HEK293 (cell line): ENCODE data around the gene SLC6A13.

Source experiments
- CTCF ChIA-PET: fragments of 350-600 bp; formaldehyde crosslinking; extraction: SDS; loops from one replicate; lab custom pipeline; 2021; ENCODE audit warnings: antibody characterized with exemption; lab: Yijun Ruan, JAX
- POLR2A ChIA-PET: fragments of 300-600 bp; formaldehyde crosslinking; extraction: SDS; loops from one replicate; lab custom pipeline; 2020; ENCODE audit warnings: antibody characterized with exemption, inconsistent platforms; lab: Yijun Ruan, JAX
- H3K27ac ChIP-seq: fragments of 200-500 bp; sonication (Bioruptor generic); 2 replicates; pipeline ENCODE4 v1.5.1; 2014; ENCODE audit warnings: low read depth, low read length, control low read depth, inconsistent platforms; ENCODE audit errors: extremely low read depth
- H3K36me3 ChIP-seq, 2 experiments: fragments of 200-500 bp in 1 of 2; sonication (Bioruptor generic) in 1 of 2; 1 replicate in 1 of 2; 2 replicates in 1 of 2; pipeline ENCODE4 v1.5.1; 2014 to 2017; ENCODE audit warnings: inconsistent platforms in 2 of 2, low read length in 2 of 2; ENCODE audit not compliant: control insufficient read depth in 2 of 2, insufficient read depth in 1 of 2
- H3K4me1 ChIP-seq: fragments of 200-500 bp; sonication (Bioruptor generic); 2 replicates; pipeline ENCODE4 v1.5.1; 2014; ENCODE audit warnings: mild to moderate bottlenecking, low read length, inconsistent platforms; ENCODE audit not compliant: control insufficient read depth, insufficient read depth
- H3K4me3 ChIP-seq: 2 replicates; pipeline ENCODE4 v1.5.1; 2011; ENCODE audit warnings: low read depth, mild to moderate bottlenecking, control low read depth, low read length, moderate library complexity
- H3K9me3 ChIP-seq: fragments of 200-500 bp; sonication (Bioruptor generic); 2 replicates; pipeline ENCODE4 v1.5.1; 2014; ENCODE audit warnings: low read depth, low read length, inconsistent platforms; ENCODE audit not compliant: control insufficient read depth, insufficient read depth
- GLIS2 ChIP-seq: fragments of 450-650 bp; formaldehyde crosslinking; IDR thresholded peaks from 2 replicates; pipeline ENCODE4 v1.5.1; 2016; ENCODE audit warnings: missing biosample characterization, missing genetic modification characterization
- KLF7 ChIP-seq: fragments of 450-650 bp; formaldehyde crosslinking; IDR thresholded peaks from 2 replicates; pipeline ENCODE4 v1.5.1; 2016; ENCODE audit warnings: missing biosample characterization, missing genetic modification characterization, borderline replicate concordance
- TCF7L2 ChIP-seq: IDR thresholded peaks from 2 replicates; pipeline ENCODE4 v1.6.1; 2011; ENCODE audit warnings: low read depth, mild to moderate bottlenecking, inconsistent platforms, low read length, moderate library complexity, borderline replicate concordance
- ZBTB10 ChIP-seq: fragments of 450-650 bp; formaldehyde crosslinking; IDR thresholded peaks from 2 replicates; pipeline ENCODE4 v1.5.1; 2016; ENCODE audit warnings: missing biosample characterization, missing genetic modification characterization
- ZBTB17 ChIP-seq: fragments of 450-650 bp; formaldehyde crosslinking; IDR thresholded peaks from 2 replicates; pipeline ENCODE4 v1.5.1; 2016; ENCODE audit warnings: missing biosample characterization, missing genetic modification characterization
- ZBTB26 ChIP-seq: fragments of 450-650 bp; formaldehyde crosslinking; optimal IDR thresholded peaks from 2 replicates; pipeline ENCODE3; 2016; ENCODE audit warnings: missing biosample characterization, mild to moderate bottlenecking, missing genetic modification characterization
- ZFP3 ChIP-seq: fragments of 450-650 bp; formaldehyde crosslinking; IDR thresholded peaks from 2 replicates; pipeline ENCODE4 v1.5.1; 2016; ENCODE audit warnings: low read depth, missing biosample characterization, missing genetic modification characterization
- ZIC2 ChIP-seq: fragments of 450-650 bp; formaldehyde crosslinking; IDR thresholded peaks from 2 replicates; pipeline ENCODE4 v1.5.1; 2016; ENCODE audit warnings: missing biosample characterization, missing genetic modification characterization
- ZNF10 ChIP-seq: fragments of 450-650 bp; formaldehyde crosslinking; IDR thresholded peaks from 2 replicates; pipeline ENCODE4 v1.5.1; 2017; ENCODE audit warnings: missing biosample characterization, missing genetic modification characterization
- ZNF140 ChIP-seq: fragments of 450-650 bp; formaldehyde crosslinking; IDR thresholded peaks from 2 replicates; pipeline ENCODE4 v1.5.1; 2016; ENCODE audit warnings: missing biosample characterization, missing genetic modification characterization
- ZNF211 ChIP-seq: fragments of 450-650 bp; formaldehyde crosslinking; IDR thresholded peaks from 2 replicates; pipeline ENCODE4 v1.5.1; 2016; ENCODE audit warnings: low read depth, missing biosample characterization, missing genetic modification characterization
- ZNF239 ChIP-seq: fragments of 450-650 bp; formaldehyde crosslinking; IDR thresholded peaks from 2 replicates; pipeline ENCODE4 v1.5.1; 2016; ENCODE audit warnings: missing biosample characterization, missing genetic modification characterization
- ZNF394 ChIP-seq: fragments of 450-650 bp; formaldehyde crosslinking; IDR thresholded peaks from 2 replicates; pipeline ENCODE4 v1.5.1; 2016; ENCODE audit warnings: missing biosample characterization, missing genetic modification characterization, mild to moderate bottlenecking, moderate library complexity, borderline replicate concordance
- ZNF404 ChIP-seq: fragments of 450-650 bp; formaldehyde crosslinking; IDR thresholded peaks from 2 replicates; pipeline ENCODE4 v1.5.1; 2017; ENCODE audit warnings: missing biosample characterization, missing genetic modification characterization
- ZNF433 ChIP-seq: fragments of 450-650 bp; formaldehyde crosslinking; IDR thresholded peaks from 2 replicates; pipeline ENCODE4 v1.5.1; 2016; ENCODE audit warnings: missing biosample characterization, missing genetic modification characterization, low read depth
- ZNF514 ChIP-seq: fragments of 450-650 bp; formaldehyde crosslinking; IDR thresholded peaks from 2 replicates; pipeline ENCODE4 v1.5.1; 2016; ENCODE audit warnings: missing biosample characterization, missing genetic modification characterization
- ZNF521 ChIP-seq: fragments of 450-650 bp; formaldehyde crosslinking; IDR thresholded peaks from 2 replicates; pipeline ENCODE4 v1.5.1; 2017; ENCODE audit warnings: missing biosample characterization, mild to moderate bottlenecking, missing genetic modification characterization
- ZNF560 ChIP-seq: fragments of 450-650 bp; formaldehyde crosslinking; IDR thresholded peaks from 2 replicates; pipeline ENCODE4 v1.5.1; 2017; ENCODE audit warnings: missing biosample characterization, missing genetic modification characterization, borderline replicate concordance
- ZSCAN23 ChIP-seq: fragments of 450-650 bp; formaldehyde crosslinking; IDR thresholded peaks from 2 replicates; pipeline ENCODE4 v1.5.1; 2016; ENCODE audit warnings: missing biosample characterization, missing genetic modification characterization
- ZSCAN30 ChIP-seq: fragments of 450-650 bp; IDR thresholded peaks from 2 replicates; pipeline ENCODE4 v1.5.1; 2018; ENCODE audit warnings: missing biosample characterization, mild to moderate bottlenecking, missing genetic modification characterization, moderate library complexity
- ZXDB ChIP-seq: fragments of 450-650 bp; formaldehyde crosslinking; IDR thresholded peaks from 2 replicates; pipeline ENCODE4 v1.5.1; 2016; ENCODE audit warnings: missing biosample characterization, missing genetic modification characterization
- TF ChIP-seq, protein P1 (sequence below): fragments of 450-650 bp; formaldehyde crosslinking; IDR thresholded peaks from 2 replicates; pipeline ENCODE4 v1.5.1; 2017; ENCODE audit warnings: missing biosample characterization, missing genetic modification characterization
- TF ChIP-seq, protein P2 (sequence below): fragments of 450-650 bp; formaldehyde crosslinking; IDR thresholded peaks from 2 replicates; pipeline ENCODE4 v1.5.1; 2016; ENCODE audit warnings: missing biosample characterization, missing genetic modification characterization
- TF ChIP-seq, protein P3 (sequence below): fragments of 450-650 bp; formaldehyde crosslinking; IDR thresholded peaks from 2 replicates; pipeline ENCODE4 v1.5.1; 2016; ENCODE audit warnings: missing biosample characterization, missing genetic modification characterization

Gene SLC6A13

GRCh38 chr12:225012-225411 is 37.6 kb downstream of the SLC6A13 start:
- ChIA-PET CTCF (no interaction called here), POLR2A (no interaction called here)
- TF ChIP-seq ZNF239 (tag by site-specific recombination) (no peak), KLF7 (tag by site-specific recombination) (no peak), ZIC2 (tag by site-specific recombination) (no peak), ZNF521 (tag by site-specific recombination) (no peak), ZFP3 (no peak), ZBTB26 (tag by site-specific recombination) (no peak), ZNF211 (tag by site-specific recombination) (no peak), ZNF514 (tag by site-specific recombination) (no peak), GLIS2 (tag by site-specific recombination) (no peak), ZNF560 (tag by site-specific recombination) (no peak)
- TF ChIP-seq, protein P1, sequence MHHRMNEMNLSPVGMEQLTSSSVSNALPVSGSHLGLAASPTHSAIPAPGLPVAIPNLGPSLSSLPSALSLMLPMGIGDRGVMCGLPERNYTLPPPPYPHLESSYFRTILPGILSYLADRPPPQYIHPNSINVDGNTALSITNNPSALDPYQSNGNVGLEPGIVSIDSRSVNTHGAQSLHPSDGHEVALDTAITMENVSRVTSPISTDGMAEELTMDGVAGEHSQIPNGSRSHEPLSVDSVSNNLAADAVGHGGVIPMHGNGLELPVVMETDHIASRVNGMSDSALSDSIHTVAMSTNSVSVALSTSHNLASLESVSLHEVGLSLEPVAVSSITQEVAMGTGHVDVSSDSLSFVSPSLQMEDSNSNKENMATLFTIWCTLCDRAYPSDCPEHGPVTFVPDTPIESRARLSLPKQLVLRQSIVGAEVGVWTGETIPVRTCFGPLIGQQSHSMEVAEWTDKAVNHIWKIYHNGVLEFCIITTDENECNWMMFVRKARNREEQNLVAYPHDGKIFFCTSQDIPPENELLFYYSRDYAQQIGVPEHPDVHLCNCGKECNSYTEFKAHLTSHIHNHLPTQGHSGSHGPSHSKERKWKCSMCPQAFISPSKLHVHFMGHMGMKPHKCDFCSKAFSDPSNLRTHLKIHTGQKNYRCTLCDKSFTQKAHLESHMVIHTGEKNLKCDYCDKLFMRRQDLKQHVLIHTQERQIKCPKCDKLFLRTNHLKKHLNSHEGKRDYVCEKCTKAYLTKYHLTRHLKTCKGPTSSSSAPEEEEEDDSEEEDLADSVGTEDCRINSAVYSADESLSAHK (tag by site-specific recombination), result no peak
- TF ChIP-seq, protein P2, sequence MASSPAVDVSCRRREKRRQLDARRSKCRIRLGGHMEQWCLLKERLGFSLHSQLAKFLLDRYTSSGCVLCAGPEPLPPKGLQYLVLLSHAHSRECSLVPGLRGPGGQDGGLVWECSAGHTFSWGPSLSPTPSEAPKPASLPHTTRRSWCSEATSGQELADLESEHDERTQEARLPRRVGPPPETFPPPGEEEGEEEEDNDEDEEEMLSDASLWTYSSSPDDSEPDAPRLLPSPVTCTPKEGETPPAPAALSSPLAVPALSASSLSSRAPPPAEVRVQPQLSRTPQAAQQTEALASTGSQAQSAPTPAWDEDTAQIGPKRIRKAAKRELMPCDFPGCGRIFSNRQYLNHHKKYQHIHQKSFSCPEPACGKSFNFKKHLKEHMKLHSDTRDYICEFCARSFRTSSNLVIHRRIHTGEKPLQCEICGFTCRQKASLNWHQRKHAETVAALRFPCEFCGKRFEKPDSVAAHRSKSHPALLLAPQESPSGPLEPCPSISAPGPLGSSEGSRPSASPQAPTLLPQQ (tag by site-specific recombination), result no peak
- TF ChIP-seq, protein P3, sequence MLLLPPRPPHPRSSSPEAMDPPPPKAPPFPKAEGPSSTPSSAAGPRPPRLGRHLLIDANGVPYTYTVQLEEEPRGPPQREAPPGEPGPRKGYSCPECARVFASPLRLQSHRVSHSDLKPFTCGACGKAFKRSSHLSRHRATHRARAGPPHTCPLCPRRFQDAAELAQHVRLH (tag by site-specific recombination), result no peak
- Histone ChIP-seq H3K4me3 (no peak overlapping the region), H3K4me1 (no peaks in the 10 kb centered on the region; the same call in 1 of the 2 replicates), H3K36me3 (no peaks in the 10 kb centered on the region), H3K9me3 (no peaks in the 10 kb centered on the region), H3K27ac (no peak overlapping the region)

DNA sequence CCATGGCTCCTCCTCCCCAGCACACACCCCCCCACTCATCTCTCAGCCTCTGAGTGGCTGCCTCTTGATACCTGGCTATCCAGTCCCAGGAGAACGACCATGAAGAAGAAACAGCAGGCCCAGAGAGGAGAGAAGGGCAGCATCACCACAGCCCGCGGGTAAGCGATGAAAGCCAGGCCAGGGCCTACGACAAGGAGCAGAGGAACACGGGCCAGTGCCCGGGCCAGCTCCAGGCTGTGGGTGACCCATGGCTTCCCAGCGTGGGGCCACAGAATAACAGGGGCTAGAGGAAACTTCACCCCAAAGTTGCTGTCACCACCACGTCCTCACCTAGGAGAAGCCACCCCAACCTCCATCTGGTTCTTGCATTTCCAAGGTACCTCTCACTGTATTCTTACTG is 38.3 kb downstream of the SLC6A13 start:
- ChIA-PET POLR2A (no interaction called here), CTCF (interaction anchor here (0.7 kb wide), 1 partner anchor 36 kb away, joined by 5 read pairs; no protein-coding TSS in a partner anchor)

DNA sequence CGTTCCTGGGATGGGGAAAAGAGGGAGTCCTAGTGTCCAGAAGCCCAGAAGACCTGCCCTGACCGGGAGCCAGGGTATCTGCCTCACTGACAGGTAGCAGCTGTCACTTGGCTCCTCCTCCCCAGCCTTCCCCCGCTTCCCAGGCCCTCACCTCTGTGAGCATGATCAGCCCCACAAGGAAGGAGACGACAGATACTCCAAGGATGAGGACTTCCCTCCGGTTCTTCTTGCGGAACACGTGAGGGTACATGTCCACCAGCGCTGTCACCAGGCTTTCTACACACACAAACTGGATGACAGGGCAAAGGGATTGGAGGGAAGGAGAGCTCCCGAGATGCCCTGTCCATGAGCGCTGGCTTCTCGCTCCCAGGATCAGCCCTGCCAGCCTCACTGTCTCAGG is 38.8 kb downstream of the SLC6A13 start:
- CTCF ChIA-PET, result interaction anchor here (0.7 kb wide), 1 partner anchor 35 kb away, joined by 5 read pairs; no protein-coding TSS in a partner anchor
- POLR2A ChIA-PET, result no interaction called here
- H3K27ac ChIP-seq, result no peak overlapping the region
- TF ChIP-seq ZXDB (tag by site-specific recombination), result no peak
- no peak for TF ChIP-seq ZIC2 (tag by site-specific recombination)
- TF ChIP-seq ZSCAN30, result no peak
- no peak for TF ChIP-seq ZNF140
- no peak for TF ChIP-seq ZSCAN23 (tag by site-specific recombination)
- no peak for TF ChIP-seq ZBTB10 (tag by site-specific recombination)
- no peak for TF ChIP-seq ZNF10
- no peak for TF ChIP-seq ZNF394 (tag by site-specific recombination)
- no peak for TF ChIP-seq ZBTB17 (tag by site-specific recombination)
- no peak overlapping the region for H3K4me3 ChIP-seq
- H3K4me1 ChIP-seq, result no peaks in the 10 kb centered on the region; the same call in 1 of the 2 replicates
- H3K9me3 ChIP-seq, result no peaks in the 10 kb centered on the region
- no peaks in the 10 kb centered on the region for H3K36me3 ChIP-seq

More for the DNA sequence above, 38.3 kb downstream of the SLC6A13 start:
- no peak overlapping the region for H3K4me3 ChIP-seq
- H3K36me3 ChIP-seq, result no peaks in the 10 kb centered on the region
- no peaks in the 10 kb centered on the region for H3K9me3 ChIP-seq
- TF ChIP-seq ZNF404 (no peak), ZNF433 (no peak), TCF7L2 (no peak)
- no peaks in the 10 kb centered on the region; the same call in 1 of the 2 replicates for H3K4me1 ChIP-seq
- H3K27ac ChIP-seq, result no peak overlapping the region
